T-helper 17 cell (primary cell): ENCODE results near the gene SMC4. TPM values are rescaled to one million over a fixed set of nuclear protein-coding genes. Genes with fewer than 3 reads are reported as not detected.

Source experiments
- ATAC-seq: fragments of 150-1000 bp; cut with Tn5 transposase; 2 replicates; pipeline ENCODE4 v1.10.0; 2021; ENCODE audit warnings: mild to moderate bottlenecking, moderate library complexity
- DNase-seq, 3 donors: peaks; one replicate each; pipeline versions ENCODE4 v3.0.0 to v3.0.0-alpha.2; 2020 to 2021
- H3K9me3 ChIP-seq: one replicate; pipeline ENCODE4 v1.7.0; 2013; ENCODE audit warnings: low read length, mild to moderate bottlenecking; ENCODE audit not compliant: control insufficient read depth, poor library complexity, severe bottlenecking
- H3K27ac Mint-ChIP-seq: one replicate; pipeline ENCODE4 v1.8.0; 2022; ENCODE audit warnings: mild to moderate bottlenecking, moderate library complexity, mixed read lengths
- H3K27me3 Mint-ChIP-seq: one replicate; pipeline ENCODE4 v1.8.0; 2022; ENCODE audit warnings: mixed read lengths
- H3K36me3 Mint-ChIP-seq: one replicate; pipeline ENCODE4 v1.8.0; 2022; ENCODE audit warnings: low read depth, mixed read lengths
- H3K4me1 Mint-ChIP-seq: one replicate; pipeline ENCODE4 v1.8.0; 2022; ENCODE audit warnings: mild to moderate bottlenecking, mixed read lengths
- H3K4me3 Mint-ChIP-seq: one replicate; pipeline ENCODE4 v1.8.0; 2022; ENCODE audit warnings: mild to moderate bottlenecking, moderate library complexity, mixed read lengths
- total RNA-seq, 4 donors: library from RNA in 2 of 4; stranded (reverse) in 2 of 4; gene quantifications; one replicate each; pipeline ENCODE4 v1.2.3 and lab custom pipeline; 2022 to 2026

SMC4 gene
- total RNA-seq, 2 donors from 2014 or later: 61.1 to 77.8 TPM

GRCh38 chr3:160401291-160402095 is 2.0 kb downstream of the SMC4 start:
- peaks cover 3% of the 10 kb centered on the region for H3K36me3 Mint-ChIP-seq
- no peaks in the 10 kb centered on the region for H3K9me3 ChIP-seq
- no peaks in the 10 kb centered on the region for H3K27me3 Mint-ChIP-seq
- peaks cover 31% of the 10 kb centered on the region for H3K4me1 Mint-ChIP-seq
- peak overlapping the region; percentile 98 for H3K4me3 Mint-ChIP-seq
- ATAC-seq (no peak), DNase-seq (no peak)
- H3K27ac Mint-ChIP-seq: peak overlapping the region; percentile 100

GRCh38 chr3:160402221-160403027 is 3.0 kb downstream of the SMC4 start:
- peaks cover 28% of the 10 kb centered on the region for H3K4me1 Mint-ChIP-seq
- no peaks in the 10 kb centered on the region for H3K9me3 ChIP-seq
- ATAC-seq (no peak), DNase-seq (no peak)
- H3K27ac Mint-ChIP-seq: peak overlapping the region; percentile 100
- no peaks in the 10 kb centered on the region for H3K27me3 Mint-ChIP-seq
- peak overlapping the region; percentile 98 for H3K4me3 Mint-ChIP-seq
- peaks cover 3% of the 10 kb centered on the region for H3K36me3 Mint-ChIP-seq

GRCh38 chr3:160403028-160403545 is 3.6 kb downstream of the SMC4 start:
- H3K9me3 ChIP-seq: no peaks in the 10 kb centered on the region
- no peak for ATAC-seq
- peaks cover 3% of the 10 kb centered on the region for H3K36me3 Mint-ChIP-seq
- H3K27ac Mint-ChIP-seq: peak overlapping the region; percentile 100
- no peak for DNase-seq
- H3K27me3 Mint-ChIP-seq: no peaks in the 10 kb centered on the region
- H3K4me1 Mint-ChIP-seq: peaks cover 27% of the 10 kb centered on the region
- peak overlapping the region; percentile 98 for H3K4me3 Mint-ChIP-seq

- H3K27ac Mint-ChIP-seq: peak overlapping the region; percentile 100
- peaks cover 23% of the 10 kb centered on the region for H3K4me1 Mint-ChIP-seq
- no peak for DNase-seq
- H3K27me3 Mint-ChIP-seq: no peaks in the 10 kb centered on the region
- peak overlapping the region; percentile 83 for H3K4me3 Mint-ChIP-seq
- H3K9me3 ChIP-seq: no peaks in the 10 kb centered on the region
- peaks cover 4% of the 10 kb centered on the region for H3K36me3 Mint-ChIP-seq
- ATAC-seq: no peak
These were observed 4.5 kb downstream of the SMC4 start for GRCh38 chr3:160403796-160404470.

- Mint-ChIP-seq H3K27ac (no peak overlapping the region), H3K36me3 (peaks cover 2% of the 10 kb centered on the region), H3K27me3 (no peaks in the 10 kb centered on the region), H3K4me1 (peaks cover 4% of the 10 kb centered on the region), H3K4me3 (no peak overlapping the region)
- ATAC-seq (no peak), DNase-seq (no peak)
- H3K9me3 ChIP-seq: no peaks in the 10 kb centered on the region
These were observed 10.6 kb downstream of the SMC4 start for GRCh38 chr3:160409812-160410610.

- Mint-ChIP-seq H3K27ac (no peak overlapping the region), H3K27me3 (no peaks in the 10 kb centered on the region), H3K36me3 (peaks cover 5% of the 10 kb centered on the region), H3K4me3 (no peak overlapping the region), H3K4me1 (peaks cover 15% of the 10 kb centered on the region)
- DNase-seq (no peak), ATAC-seq (no peak)
- no peaks in the 10 kb centered on the region for H3K9me3 ChIP-seq
These were observed 13.0 kb downstream of the SMC4 start for GRCh38 chr3:160412477-160412876.

GRCh38 chr3:160413613-160414248 is 14.3 kb downstream of the SMC4 start:
- Mint-ChIP-seq H3K27me3 (no peaks in the 10 kb centered on the region), H3K36me3 (peaks cover 3% of the 10 kb centered on the region), H3K27ac (no peak overlapping the region), H3K4me1 (peaks cover 13% of the 10 kb centered on the region), H3K4me3 (no peak overlapping the region)
- no peaks in the 10 kb centered on the region for H3K9me3 ChIP-seq
- DNase-seq: peak; percentile 42 to 54 (median 51)
- ATAC-seq: peak; percentile 86

GRCh38 chr3:160417311-160417710 is 17.9 kb downstream of the SMC4 start:
- ATAC-seq (no peak), DNase-seq (no peak)
- Mint-ChIP-seq H3K4me3 (no peak overlapping the region), H3K4me1 (peaks cover 10% of the 10 kb centered on the region), H3K27me3 (no peaks in the 10 kb centered on the region), H3K36me3 (peaks cover 3% of the 10 kb centered on the region), H3K27ac (no peak overlapping the region)
- no peaks in the 10 kb centered on the region for H3K9me3 ChIP-seq

- H3K36me3 Mint-ChIP-seq: peaks cover 2% of the 10 kb centered on the region
- H3K4me3 Mint-ChIP-seq: no peak overlapping the region
- no peaks in the 10 kb centered on the region for H3K9me3 ChIP-seq
- no peaks in the 10 kb centered on the region for H3K27me3 Mint-ChIP-seq
- H3K4me1 Mint-ChIP-seq: peaks cover 2% of the 10 kb centered on the region
- DNase-seq (no peak), ATAC-seq (no peak)
- no peak overlapping the region for H3K27ac Mint-ChIP-seq
These were observed 28.5 kb downstream of the SMC4 start for GRCh38 chr3:160427832-160428424.

GRCh38 chr3:160434071-160434470 is 34.6 kb downstream of the SMC4 start:
- no peak for ATAC-seq
- Mint-ChIP-seq H3K27me3 (no peaks in the 10 kb centered on the region), H3K4me3 (no peak overlapping the region), H3K27ac (no peak overlapping the region), H3K36me3 (no peaks in the 10 kb centered on the region), H3K4me1 (peaks cover 13% of the 10 kb centered on the region)
- no peak for DNase-seq
- no peaks in the 10 kb centered on the region for H3K9me3 ChIP-seq

GRCh38 chr3:160435095-160435494 is 35.6 kb downstream of the SMC4 start:
- no peaks in the 10 kb centered on the region for H3K27me3 Mint-ChIP-seq
- DNase-seq: no peak
- no peaks in the 10 kb centered on the region for H3K9me3 ChIP-seq
- H3K27ac Mint-ChIP-seq: no peak overlapping the region
- ATAC-seq: no peak
- H3K4me3 Mint-ChIP-seq: no peak overlapping the region
- no peaks in the 10 kb centered on the region for H3K36me3 Mint-ChIP-seq
- peaks cover 16% of the 10 kb centered on the region for H3K4me1 Mint-ChIP-seq

- no peaks in the 10 kb centered on the region for H3K36me3 Mint-ChIP-seq
- no peaks in the 10 kb centered on the region for H3K9me3 ChIP-seq
- peak overlapping the region; percentile 93 for H3K27ac Mint-ChIP-seq
- ATAC-seq (no peak), DNase-seq (no peak)
- no peak overlapping the region for H3K4me3 Mint-ChIP-seq
- H3K27me3 Mint-ChIP-seq: no peaks in the 10 kb centered on the region
- peaks cover 16% of the 10 kb centered on the region for H3K4me1 Mint-ChIP-seq
These were observed 36.3 kb downstream of the SMC4 start for GRCh38 chr3:160435747-160436146.
